HG03175 (cell line): ENCODE data around the gene ARFGEF3.
"Not testable (repeated sequence)": the region's sequence is repeated elsewhere in the genome, so short reads cannot be mapped to it uniquely, and the experiment has no call there.

Experiments used
- ATAC-seq: cut with Tn5 transposase; IDR thresholded peaks from one replicate; pipeline ENCODE4 v1.9.1; 2021; ENCODE audit warnings: mild to moderate bottlenecking, moderate library complexity; ENCODE audit not compliant: unreplicated experiment

Gene ARFGEF3

GRCh38 chr6:138266095-138266494 lies 104.4 kb downstream of the ARFGEF3 start:
- no peak for ATAC-seq

- ATAC-seq, result no peak
Measured at GRCh38 chr6:138267971-138268895, 106.5 kb downstream of the ARFGEF3 start.

GRCh38 chr6:138271451-138271850 lies 109.7 kb downstream of the ARFGEF3 start:
- no peak for ATAC-seq

- no peak for ATAC-seq
Measured at GRCh38 chr6:138272533-138273315, 111.0 kb downstream of the ARFGEF3 start.

GRCh38 chr6:138275976-138276375 lies 114.2 kb downstream of the ARFGEF3 start:
- ATAC-seq, result no peak

- no peak for ATAC-seq
Measured at GRCh38 chr6:138277835-138278234, 116.1 kb downstream of the ARFGEF3 start.

GRCh38 chr6:138278326-138278725 lies 116.6 kb downstream of the ARFGEF3 start:
- ATAC-seq, result no peak

GRCh38 chr6:138285800-138286199 lies 124.1 kb downstream of the ARFGEF3 start:
- ATAC-seq, result no peak

- ATAC-seq, result no peak
Measured at GRCh38 chr6:138286698-138287097, 125.0 kb downstream of the ARFGEF3 start.

- ATAC-seq, result no peak
Measured at GRCh38 chr6:138287144-138287955, 125.6 kb downstream of the ARFGEF3 start.

- ATAC-seq, result not testable (repeated sequence)
Measured at GRCh38 chr6:138288428-138289085, 126.8 kb downstream of the ARFGEF3 start.

GRCh38 chr6:138289739-138290138 lies 128.0 kb downstream of the ARFGEF3 start:
- ATAC-seq, result no peak

GRCh38 chr6:138290423-138290962 lies 128.8 kb downstream of the ARFGEF3 start:
- ATAC-seq, result no peak

- ATAC-seq, result no peak
Measured at GRCh38 chr6:138291036-138291848, 129.5 kb downstream of the ARFGEF3 start.

GRCh38 chr6:138291849-138292181 lies 130.1 kb downstream of the ARFGEF3 start:
- ATAC-seq, result no peak

- ATAC-seq, result no peak
Measured at GRCh38 chr6:138292482-138292881, 130.7 kb downstream of the ARFGEF3 start.

- ATAC-seq, result no peak
Measured at GRCh38 chr6:138293428-138294395, 132.0 kb downstream of the ARFGEF3 start.

- no peak for ATAC-seq
Measured at GRCh38 chr6:138296381-138296780, 134.6 kb downstream of the ARFGEF3 start.
